GM18520 (cell line): Measurements from ENCODE around the gene UBE2F.
A peak's percentile ranks its signal among the peaks of the same experiment; 100 is the strongest.

Experiments used
- ATAC-seq: cut with Tn5 transposase; IDR thresholded peaks from one replicate; pipeline ENCODE4 v1.9.1; 2021; ENCODE audit not compliant: unreplicated experiment

Gene UBE2F, protein sequence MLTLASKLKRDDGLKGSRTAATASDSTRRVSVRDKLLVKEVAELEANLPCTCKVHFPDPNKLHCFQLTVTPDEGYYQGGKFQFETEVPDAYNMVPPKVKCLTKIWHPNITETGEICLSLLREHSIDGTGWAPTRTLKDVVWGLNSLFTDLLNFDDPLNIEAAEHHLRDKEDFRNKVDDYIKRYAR

DNA sequence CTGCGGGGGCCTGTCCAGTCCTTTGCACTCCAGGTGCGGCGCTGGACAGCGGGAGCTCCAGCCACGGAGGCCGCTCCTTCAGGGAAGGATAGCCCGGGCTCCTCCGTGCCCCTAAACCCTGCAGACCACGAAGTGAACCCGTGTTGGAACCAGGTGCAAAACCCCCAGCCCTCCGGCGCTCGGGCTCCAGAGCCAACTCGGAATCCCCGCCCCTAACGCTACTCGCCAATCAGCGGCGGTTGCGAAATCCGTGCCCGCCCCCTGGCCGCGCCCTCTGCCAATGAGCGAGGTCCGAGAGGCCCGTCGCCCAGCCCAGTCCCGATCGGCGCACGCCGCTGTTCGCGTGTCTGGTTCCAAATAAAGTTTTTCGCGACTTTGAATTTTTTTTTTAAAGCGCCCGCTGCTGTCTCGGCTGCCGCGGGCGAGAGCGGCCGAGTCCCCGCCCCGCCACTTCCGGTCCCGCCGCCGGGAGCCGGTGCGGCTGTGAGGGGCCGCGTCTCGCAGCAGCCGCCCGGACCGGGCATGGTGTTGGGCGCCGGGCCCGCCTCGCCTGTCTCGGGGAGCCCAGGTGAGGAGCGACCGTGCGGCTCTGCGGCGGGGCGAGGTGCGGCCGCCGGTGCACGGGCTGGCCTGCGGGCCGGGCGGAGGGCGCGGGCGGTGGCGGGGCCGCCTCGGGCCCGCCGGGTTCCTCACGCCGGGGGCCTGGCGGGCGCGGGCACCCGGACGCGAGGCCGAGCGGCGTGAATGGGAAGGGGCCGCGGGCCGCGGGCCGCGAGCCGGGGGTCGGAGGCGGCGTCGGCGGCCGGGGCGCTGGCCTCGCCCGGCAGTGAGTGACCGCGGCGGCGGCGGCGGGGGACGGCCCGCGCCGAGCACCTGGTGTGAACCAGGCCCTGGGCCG lies at the start of gene UBE2F:
UBE2F (plus strand) TSS at position 450 of the 898 bp plus-strand sequence. CDS start 6,094 bp downstream, outside the sequence.
- ATAC-seq = peak; percentile 93

DNA sequence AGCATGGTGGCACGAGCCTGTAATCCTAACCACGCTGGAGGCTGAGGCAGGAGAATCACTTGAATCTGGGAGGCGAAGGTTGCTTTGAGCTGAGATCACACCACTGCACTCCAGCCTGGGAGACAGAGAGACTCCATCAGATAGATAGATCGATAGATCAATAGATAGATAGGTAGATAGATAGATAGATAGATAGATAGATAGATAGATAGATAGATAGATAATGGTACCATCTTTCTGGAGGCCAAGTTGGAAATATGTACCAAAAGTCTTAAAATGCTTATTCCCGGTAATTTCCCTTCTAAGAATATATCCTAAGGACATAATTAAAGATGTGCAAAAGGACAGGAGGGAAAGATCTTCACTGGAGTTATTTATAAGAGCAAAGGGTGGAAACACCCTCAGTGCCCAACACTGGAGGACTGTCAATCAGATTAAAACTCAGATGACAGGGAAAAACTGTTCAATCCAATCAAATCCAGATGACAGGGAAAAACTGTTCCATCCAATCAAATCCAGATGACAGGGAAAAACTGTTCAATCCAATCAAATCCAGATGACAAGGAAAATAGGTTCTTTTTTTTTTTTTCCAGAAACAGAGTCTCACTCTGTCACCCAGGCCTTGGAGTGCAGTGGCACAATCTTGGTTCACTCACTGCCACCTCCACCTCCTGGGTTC lies 49.0 kb upstream of the UBE2F start:
- ATAC-seq = no peak

DNA sequence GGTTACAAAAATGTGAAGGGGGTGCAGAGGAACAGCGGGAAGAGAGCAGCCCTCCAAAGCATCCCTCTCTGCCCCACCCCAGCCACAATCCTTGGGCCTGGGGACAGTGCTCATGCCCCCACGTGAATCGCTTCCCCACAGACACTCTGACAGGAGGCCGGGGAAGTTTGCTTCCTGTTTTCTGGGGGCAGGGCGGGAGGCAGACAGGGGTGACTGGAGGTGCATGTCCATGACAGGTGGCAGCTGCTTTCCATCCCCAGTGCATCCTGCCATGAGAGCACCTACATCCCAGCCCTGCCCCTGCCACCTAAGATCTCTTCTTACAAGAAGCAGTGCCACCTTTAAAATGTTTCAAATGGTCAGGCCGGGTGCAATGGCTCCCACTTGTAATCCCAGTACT lies 47.2 kb upstream of the UBE2F start:
- ATAC-seq = no peak

DNA sequence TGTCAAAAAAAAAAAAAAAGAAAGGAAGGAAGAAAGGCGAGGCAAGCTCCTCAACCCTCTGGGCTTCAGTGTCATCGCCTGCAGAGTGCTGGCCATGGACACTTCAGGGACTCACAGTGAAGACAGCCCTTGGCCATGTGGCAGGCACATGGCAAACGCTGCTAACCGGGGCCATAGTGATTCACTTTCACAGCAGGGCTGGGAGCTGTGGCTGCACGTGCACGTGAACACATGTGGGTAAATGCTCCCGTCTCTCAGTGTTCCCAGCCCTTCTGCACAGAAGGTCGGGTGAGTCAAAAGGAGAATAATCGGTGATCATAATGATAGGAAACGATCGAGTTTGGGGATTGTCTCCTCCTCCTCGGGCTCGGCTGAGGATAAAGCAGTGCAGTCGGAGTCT lies 46.1 kb upstream of the UBE2F start:
- ATAC-seq = no peak

DNA sequence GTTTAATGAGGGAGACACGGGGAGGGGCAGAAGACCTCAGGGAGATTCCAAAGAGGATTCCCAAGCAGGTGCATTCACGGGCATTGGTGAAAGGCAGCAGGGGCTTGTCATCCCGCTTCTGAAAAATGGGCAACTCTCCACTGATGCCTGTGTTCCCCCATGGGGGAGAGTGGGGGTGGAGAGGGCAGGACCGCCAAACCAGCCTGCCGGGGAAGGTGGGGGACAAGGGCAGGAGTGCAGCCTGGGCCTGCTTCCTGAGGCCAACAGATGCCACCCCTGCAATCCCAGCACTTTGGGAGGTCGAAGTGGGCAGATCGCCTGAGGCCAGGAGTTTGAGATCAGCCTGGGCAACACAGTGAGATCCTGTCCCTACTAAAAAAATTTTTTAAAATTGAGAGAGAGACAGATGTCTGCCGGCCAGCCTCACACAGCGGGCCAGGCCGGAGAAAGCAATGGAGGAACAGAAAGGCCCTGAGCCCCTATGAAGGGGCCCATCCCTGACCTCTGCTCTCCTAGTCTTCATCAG lies 44.8 kb upstream of the UBE2F start:
- no peak for ATAC-seq

DNA sequence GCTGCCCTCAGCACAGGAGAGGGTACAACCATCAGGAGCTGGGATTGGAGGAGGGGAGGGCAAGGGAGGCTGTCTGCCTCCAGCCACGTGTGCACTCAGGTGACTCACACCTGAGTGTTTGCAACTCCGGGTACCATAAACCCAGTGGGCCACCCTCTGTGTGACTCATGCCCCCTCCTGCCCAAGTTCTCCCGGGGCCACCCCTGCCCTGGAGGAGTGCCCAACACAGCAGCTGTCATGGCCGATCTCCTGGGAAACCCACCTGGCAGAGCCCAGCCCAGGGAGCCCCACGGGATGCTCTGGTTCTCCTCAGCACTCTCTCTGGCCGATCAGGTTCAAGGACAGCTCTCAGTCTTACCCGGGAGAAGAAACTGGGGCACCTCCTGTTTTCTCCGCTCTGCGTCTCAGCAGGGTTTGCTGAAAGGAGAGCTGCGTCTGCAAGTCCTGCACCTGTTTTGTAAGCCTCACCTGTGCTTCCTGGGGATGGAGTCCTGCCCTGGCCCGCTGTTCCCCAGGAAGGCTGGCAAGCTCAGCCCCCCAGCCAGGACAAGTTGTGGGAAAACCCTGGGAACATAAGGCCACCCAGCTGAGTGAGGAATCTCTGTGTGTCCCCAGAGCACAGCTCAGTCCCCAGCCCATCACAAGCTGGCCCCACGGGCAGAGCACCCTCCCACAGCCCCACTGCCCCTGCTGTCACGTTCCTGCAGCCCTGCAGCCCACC lies 44.0 kb upstream of the UBE2F start:
- no peak for ATAC-seq

DNA sequence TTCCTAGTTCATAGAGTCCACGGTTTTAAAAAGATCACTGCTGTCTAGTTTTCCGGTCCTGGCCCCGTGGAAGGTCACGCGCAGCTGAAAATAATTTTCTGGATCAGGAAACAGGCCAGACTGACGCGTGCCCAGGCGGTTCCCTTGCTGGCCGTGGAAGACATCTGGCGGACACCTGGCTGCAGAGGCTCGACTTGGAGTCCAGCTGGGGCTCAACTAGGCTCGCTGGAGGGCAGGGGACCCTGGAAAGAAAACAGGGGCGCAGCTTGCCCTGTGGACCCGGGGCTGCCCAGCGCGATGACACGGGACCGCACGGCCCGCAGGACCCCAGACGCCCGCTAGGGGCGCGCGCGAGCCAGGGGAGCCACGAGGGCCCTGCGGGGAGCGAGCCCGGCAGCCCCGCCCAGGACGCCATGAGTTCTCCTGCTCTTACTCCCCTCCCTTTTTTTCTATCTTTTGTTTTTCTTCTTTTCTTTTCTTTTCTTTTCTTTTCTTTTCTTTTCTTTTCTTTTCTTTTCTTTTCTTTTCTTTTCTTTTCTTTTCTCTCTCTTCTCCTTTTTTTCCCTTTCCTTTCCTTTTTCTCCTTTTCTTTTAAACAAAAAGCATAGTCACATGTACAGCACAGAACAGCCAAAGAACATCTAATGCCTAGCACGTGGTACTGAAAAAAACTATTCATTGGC lies 43.2 kb upstream of the UBE2F start:
- ATAC-seq = no peak

DNA sequence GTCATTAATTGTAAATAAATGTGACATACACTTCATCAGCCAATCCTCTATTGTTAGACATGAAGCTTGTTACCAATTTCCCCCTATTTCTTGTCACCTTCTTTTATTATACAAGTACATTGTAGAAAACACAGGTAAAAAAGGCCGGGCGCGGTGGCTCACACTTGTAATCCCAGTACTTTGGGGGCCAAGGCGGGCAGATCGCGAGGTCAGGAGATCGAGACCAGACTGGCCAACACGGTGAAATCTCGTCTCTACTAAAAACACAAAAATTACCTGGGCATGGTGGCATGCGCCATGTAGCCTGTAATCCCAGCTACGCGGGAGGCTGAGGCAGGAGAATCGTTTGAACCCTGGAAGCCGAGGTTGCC lies 42.7 kb upstream of the UBE2F start:
- ATAC-seq = no peak

DNA sequence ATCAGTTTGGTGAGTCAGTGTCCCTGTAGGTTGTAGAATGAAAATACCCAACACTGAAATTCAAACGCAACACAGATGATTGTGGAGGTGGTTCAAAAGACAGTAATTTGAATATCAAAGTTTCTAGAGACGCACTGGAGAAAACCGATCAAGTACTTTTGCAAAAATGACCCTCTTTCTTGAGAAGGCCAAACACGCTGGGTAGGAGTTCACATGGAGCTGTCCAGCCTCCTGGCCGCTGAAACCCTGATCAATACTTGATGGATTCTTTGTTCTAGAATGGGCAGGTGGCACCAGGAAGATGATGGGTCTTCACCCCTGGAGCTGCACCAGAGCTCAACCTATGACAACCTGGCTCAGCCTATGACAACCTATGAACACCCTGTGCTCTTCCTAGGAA lies 39.7 kb upstream of the UBE2F start:
- ATAC-seq = no peak

DNA sequence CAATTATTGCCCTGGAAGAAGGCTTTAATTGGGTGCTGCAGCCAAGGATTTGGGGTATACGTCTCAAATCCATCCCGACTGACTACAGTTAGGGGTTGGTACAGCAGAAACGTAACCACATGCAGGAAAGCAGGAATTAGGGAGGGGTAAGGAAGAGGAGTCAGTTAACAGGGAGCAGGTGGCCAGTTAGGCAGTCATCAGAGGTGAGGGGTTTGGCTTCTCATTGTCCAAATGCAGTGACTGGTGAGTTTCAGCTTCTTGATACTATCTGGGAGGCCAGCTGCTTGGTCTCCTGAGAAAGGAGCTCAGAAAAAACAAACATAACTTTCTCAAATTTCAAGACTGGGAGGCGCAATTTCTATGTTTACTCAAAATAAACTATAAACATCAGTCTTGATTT lies 38.8 kb upstream of the UBE2F start:
- no peak for ATAC-seq

DNA sequence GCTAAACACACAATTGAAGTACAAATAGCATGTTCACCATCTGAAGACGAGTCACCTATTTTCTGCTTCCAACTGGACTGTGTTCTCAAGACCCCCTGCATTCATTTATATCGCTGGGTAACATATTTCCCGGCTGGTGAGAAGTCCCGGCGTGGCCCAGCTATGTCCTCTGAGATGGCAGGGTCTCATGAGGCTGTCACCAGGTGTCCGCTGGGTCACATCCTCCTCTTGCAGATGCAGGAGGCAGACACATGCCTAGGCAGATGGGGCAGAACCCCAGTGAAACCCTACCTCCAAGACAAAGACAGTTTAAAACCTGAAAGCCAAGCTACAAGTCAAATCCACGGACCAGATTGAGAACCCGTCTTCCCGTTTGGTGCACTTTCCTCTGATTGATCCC lies 36.8 kb upstream of the UBE2F start:
- no peak for ATAC-seq

DNA sequence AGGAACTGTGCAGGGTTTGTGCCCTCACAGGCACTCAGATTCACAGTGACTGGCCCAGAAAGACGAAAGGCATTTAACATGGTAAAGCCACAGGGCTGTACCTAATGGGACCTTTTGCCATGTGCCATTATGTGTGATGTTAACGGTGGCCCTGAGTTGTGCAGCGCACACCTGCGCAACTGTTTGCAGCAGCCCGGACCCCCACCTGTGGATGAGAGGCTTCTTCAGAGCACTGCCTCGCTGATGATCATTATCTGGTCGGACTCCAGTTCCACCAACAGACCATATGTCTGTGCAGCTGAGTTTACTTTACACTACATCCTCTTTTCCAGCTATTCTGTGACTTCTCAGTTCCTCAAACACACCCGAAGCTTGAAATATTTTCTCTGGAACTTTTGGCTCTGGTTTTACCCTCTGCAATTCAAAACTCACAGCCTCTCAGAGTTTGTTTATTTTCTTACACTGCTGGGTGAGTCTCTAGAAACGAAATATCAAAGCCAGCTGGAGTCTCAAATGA lies 35.6 kb upstream of the UBE2F start:
- ATAC-seq = no peak

DNA sequence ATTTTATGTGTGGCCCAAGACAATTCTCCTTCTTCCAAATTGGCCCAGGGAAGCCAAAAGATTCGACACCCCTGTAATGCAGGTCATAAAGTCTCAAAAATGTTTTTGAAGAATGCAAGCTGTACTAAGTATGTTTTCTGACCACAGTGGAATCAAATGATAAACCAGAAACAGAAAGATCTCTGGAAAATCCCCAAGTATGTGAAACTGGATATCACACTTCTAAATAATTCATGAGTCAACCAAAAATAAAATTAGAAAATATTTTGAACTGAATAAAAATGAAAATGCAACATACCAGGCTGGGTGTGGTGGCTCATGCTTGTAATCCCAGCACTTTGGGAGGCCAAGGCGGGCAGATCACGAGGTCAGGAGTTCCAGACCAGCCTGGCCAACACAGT lies 34.1 kb upstream of the UBE2F start:
- no peak for ATAC-seq

DNA sequence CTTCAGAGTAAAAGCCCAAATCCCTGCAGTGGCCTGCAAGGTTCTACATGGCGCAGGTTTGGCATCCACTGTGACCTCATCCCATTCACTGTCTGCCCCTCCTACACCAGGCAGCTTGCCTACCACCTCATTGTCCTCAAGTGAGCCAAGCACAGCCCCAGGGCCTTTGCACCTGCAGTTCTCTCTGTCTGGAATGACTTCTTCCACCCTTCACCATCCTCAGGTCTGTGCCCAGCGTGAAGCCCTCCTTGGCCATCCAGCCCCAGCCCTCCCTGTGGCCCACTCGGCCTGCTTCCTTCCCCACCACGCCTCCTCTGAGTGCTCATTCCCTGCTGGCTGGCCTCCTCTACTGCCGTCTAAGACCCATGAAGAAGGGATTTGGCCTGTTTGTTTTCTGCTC lies 32.6 kb upstream of the UBE2F start:
- ATAC-seq = no peak

DNA sequence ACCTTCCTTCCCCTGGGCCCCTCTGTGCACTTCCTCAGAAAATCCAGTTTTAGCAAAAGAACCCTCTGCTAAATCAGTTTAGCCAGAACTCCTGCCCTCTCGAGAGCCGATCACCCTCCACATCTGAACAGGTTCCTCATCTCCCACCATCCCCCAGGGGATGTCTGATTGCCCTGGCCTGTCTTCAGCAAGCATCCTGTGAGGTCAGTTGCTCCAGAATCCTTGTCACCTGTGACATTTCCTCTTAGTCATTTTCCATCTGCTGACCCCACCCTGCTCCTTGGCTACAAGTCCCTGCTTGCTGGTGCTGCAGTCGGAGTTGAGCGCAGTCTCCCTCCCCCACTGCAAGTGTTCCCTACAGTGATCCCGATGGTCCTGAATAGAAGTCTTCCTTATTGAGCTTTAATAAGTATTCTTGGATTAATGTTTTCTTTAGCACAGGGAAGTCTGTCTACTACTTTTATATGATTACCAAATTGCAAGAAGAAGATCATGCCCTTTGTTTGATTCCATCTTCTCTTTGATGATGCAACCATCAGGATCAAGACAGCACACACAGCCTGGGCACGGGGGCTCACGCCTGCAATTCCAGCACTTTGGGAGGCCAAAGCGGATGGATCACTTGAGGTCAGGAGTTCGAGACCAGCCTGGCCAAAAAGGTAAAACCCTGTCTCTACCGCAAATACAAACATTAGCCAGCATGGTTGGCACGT lies 30.9 kb upstream of the UBE2F start:
- ATAC-seq = no peak

DNA sequence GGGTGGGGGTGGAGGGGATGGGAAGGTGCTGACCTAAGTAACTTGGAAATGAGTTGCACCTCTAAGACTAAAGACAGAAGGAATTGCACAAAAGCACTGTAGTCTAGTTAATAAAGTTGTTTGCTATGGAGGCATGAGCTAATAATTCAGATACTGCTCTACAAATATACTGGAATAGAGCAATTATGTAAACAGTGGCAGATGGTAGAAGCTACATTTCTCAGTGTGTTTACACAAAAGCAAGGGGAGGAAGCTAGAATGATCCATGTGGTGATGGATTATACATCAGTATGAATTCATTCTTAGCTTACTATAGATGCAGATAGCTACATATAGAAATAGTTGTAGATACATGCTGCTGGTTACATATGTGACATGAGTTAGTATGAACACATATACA lies 27.6 kb upstream of the UBE2F start:
- ATAC-seq = no peak

DNA sequence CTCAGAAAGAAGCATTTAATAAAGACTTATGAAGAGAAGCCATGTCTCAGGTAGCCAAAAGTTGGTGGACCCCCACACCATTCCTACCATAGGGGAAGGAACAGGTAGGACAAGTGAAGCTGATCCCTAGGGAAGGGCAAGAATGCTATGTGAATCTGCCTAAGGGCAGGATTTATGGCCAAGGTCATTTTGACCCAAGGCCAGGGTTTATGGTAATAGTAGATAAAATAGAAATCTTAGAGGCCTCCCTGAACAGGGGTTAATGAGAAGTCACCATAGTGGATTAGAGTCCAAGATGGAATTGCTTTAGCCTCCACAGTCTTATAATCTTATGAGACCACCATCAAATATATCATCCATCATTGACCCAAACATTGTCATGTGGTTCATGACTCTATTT lies 26.0 kb upstream of the UBE2F start:
- ATAC-seq = no peak

DNA sequence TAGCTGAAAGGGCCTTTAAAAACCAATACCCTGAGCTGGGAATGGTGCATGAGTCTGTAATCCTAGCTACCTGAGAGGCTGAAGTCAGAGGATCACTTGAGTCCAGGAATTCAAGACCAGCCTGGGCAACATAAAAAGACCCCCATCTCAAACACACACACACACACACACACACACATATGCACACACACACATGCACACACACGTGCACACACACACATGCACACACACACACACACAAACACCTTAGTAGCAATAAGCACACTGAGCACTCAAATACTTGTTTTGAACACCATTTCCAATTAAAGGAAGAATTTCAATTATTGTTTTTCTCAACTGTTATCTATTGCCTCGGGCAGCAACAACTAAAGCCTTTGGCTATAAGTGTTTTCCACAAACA lies 25.6 kb upstream of the UBE2F start:
- no peak for ATAC-seq

DNA sequence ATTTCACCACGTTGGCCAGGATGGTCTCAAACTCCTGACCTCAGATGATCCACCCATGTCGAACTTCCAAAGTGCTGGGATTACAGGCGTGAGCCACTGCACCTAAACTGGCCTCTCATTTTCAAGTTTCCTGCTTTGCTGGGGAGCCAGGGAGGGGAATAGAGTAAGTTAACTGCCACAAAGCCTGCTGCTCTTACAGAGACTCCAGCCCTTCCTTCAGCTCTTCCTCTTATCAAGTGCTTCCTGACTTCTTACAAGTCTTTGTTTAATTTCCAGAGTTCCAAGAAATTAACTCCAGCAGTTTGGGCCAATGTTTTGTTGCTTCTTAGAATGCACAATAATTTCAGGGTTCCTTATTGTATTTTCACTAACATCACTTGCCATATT lies 24.3 kb upstream of the UBE2F start:
- ATAC-seq = no peak
